ENCODE measurements around the gene FEM1B.

Gene FEM1B

GRCh38 chr15:68271854-68272471 is 5.6 kb upstream of the FEM1B start (continued):
- peak; percentile 40; the same call in 1 of the 2 replicates for TF ChIP-seq KLF1 (tag by site-specific recombination; IDR thresholded peaks at IDR 0.05)
- TF ChIP-seq ZNF140 (tag by site-specific recombination; IDR thresholded peaks at IDR 0.05), result no peak
- TF ChIP-seq ZBTB1 (tag by site-specific recombination; IDR thresholded peaks at IDR 0.05), result no peak
- no peak for TF ChIP-seq ZBTB7A (tag by site-specific recombination; IDR thresholded peaks at IDR 0.05; ENCODE audit: low read depth)
- no peak for TF ChIP-seq ZNF837 (tag by site-specific recombination; IDR thresholded peaks at IDR 0.05)
- no peak for TF ChIP-seq ZNF302 (tag by site-specific recombination; IDR thresholded peaks at IDR 0.05; ENCODE audit: low read depth)
- TF ChIP-seq ZNF791 (tag by site-specific recombination; IDR thresholded peaks at IDR 0.05), result no peak
- no peak for TF ChIP-seq ZNF175 (tag by site-specific recombination; IDR thresholded peaks at IDR 0.05)
- peak; percentile 85 for TF ChIP-seq ZNF341 (tag by site-specific recombination; IDR thresholded peaks at IDR 0.05; ENCODE audit: low read depth)
- TF ChIP-seq RBAK (tag by site-specific recombination; IDR thresholded peaks at IDR 0.05), result no peak
- no peak for TF ChIP-seq HOXC10 (CRISPR knock-in tag; IDR thresholded peaks at IDR 0.05)
- peak; percentile 50; the same call in 1 of the 2 replicates for TF ChIP-seq KLF17 (tag by site-specific recombination; IDR thresholded peaks at IDR 0.05)
- TF ChIP-seq ZNF133 (tag by site-specific recombination; IDR thresholded peaks at IDR 0.05), result no peak
- TF ChIP-seq INSM2 (tag by site-specific recombination; IDR thresholded peaks at IDR 0.05), result no peak
- 0 out of 2 replicates have a peak, but pooled peaks have one; percentile 53 for TF ChIP-seq ZNF501 (tag by site-specific recombination; IDR thresholded peaks at IDR 0.05)
- peak; percentile 42 for TF ChIP-seq SP3 (tag by site-specific recombination; IDR thresholded peaks at IDR 0.05)
- no peak for TF ChIP-seq ZNF561 (tag by site-specific recombination; IDR thresholded peaks at IDR 0.05; ENCODE audit: borderline replicate concordance)
- no peak for TF ChIP-seq BCL11B (tag by site-specific recombination; IDR thresholded peaks at IDR 0.05; ENCODE audit: low read depth)
- TF ChIP-seq ZNF10 (tag by site-specific recombination; IDR thresholded peaks at IDR 0.05), result no peak
- TF ChIP-seq ZNF112 (tag by site-specific recombination; IDR thresholded peaks at IDR 0.05), result no peak
- no peak for TF ChIP-seq ELK4 (IDR thresholded peaks at IDR 0.05; ENCODE audit: borderline replicate concordance, low read depth, low read length)
- TF ChIP-seq ZBTB44 (tag by site-specific recombination; IDR thresholded peaks at IDR 0.05), result no peak
- no peak for TF ChIP-seq ZNF660 (tag by site-specific recombination; IDR thresholded peaks at IDR 0.05)
- no peak for TF ChIP-seq ZNF274 (IDR thresholded peaks at IDR 0.05; ENCODE audit: low read length)
- TF ChIP-seq ZNF274 (tag by site-specific recombination; IDR thresholded peaks at IDR 0.05; ENCODE audit: borderline replicate concordance), result no peak
- no peak for TF ChIP-seq ZNF223 (tag by site-specific recombination; IDR thresholded peaks at IDR 0.05)
- no peak for TF ChIP-seq ZNF654 (tag by site-specific recombination; IDR thresholded peaks at IDR 0.05; ENCODE audit: low read depth)
- no peak for TF ChIP-seq BCL6B (tag by site-specific recombination; IDR thresholded peaks at IDR 0.05)
- no peak for TF ChIP-seq ZNF664 (tag by site-specific recombination; IDR thresholded peaks at IDR 0.05)
- peak; percentile 51; the same call in 1 of the 2 replicates for TF ChIP-seq ZNF843 (tag by site-specific recombination; IDR thresholded peaks at IDR 0.05)
- no peak for TF ChIP-seq ZNF670 (tag by site-specific recombination; IDR thresholded peaks at IDR 0.05; ENCODE audit: low read depth)
- no peak for TF ChIP-seq MEIS1 (CRISPR knock-in tag; IDR thresholded peaks at IDR 0.05; ENCODE audit: borderline replicate concordance)
